HG02623 (cell line): ENCODE measurements around the gene RIT2.

Experiments
- ATAC-seq: cut with Tn5 transposase; IDR thresholded peaks from one replicate; pipeline ENCODE4 v1.9.1; 2021; ENCODE audit warnings: moderate library complexity; ENCODE audit not compliant: unreplicated experiment

RIT2 gene

DNA sequence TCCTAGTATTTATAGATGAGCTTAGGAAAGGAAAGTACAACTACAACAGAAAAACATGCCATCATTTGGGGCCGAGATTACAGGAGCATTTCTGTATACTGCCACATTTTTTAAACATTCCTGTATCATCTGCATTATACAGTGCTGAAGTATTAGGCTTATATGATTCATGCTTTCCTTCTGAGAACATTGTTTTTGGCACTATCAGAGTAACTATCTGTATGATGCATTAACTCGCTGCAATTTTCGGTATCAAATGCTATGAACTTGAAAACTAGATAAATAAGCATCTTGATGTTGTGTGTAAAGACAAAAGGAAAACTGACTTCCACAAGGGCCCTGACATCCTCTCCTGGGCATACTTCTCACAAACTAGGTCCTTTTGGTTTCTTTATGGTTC, 102.0 kb downstream of the RIT2 start:
- no peak for ATAC-seq

DNA sequence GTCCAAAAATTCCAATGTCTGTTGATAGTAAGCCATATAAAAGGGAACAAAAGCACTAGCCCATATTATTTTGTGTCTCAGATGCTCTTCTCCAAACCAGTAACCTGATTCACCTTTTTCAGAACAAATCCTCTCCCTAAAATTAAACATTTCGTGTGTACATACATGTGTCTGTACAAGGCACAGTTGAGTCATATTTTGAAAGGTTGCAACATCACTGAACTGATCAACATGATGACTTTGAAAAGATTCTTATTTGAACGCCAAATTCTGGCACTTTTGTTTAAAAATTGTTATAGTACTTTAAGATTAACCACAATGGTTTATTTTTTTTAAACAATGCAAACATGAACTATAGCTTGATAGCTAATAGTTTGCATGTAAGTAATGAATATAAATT, 102.5 kb downstream of the RIT2 start:
- no peak for ATAC-seq

DNA sequence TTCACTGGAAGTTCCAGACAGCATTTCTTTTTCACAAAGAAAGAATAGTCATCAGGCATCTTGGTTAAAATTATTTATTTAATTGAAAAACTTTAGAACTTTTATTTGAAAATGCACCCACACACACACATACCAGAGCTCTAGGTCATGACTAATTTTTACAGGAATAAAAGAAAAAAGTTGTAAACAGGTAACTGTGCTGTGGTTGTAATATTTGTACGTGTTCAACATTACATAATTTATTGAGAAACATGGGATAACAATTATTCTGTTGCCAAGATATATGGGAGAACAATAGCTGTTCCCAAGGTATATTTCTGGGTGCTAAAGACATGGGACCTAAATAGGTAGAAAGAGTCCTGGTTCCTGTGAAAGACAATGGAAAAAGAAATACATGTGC, 104.9 kb downstream of the RIT2 start:
- ATAC-seq, result no peak

DNA sequence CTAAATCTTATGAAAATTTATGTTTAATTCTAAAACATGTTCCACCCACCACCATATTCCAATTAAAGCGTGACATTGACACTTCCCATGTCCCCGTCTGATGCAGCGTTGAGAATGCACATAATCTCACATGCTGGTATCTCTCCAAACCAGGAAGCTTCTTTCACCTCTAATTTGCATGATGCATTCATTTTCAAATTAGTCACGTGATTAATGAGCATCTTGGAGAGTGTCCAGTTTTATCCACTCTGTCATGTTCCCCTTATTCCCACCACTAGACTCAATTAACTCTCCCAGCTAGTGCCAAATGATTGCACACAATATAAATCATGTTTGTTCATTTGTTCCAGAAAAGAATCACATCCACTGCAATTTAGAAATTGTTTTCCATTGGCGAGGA, 105.8 kb downstream of the RIT2 start:
- no peak for ATAC-seq

DNA sequence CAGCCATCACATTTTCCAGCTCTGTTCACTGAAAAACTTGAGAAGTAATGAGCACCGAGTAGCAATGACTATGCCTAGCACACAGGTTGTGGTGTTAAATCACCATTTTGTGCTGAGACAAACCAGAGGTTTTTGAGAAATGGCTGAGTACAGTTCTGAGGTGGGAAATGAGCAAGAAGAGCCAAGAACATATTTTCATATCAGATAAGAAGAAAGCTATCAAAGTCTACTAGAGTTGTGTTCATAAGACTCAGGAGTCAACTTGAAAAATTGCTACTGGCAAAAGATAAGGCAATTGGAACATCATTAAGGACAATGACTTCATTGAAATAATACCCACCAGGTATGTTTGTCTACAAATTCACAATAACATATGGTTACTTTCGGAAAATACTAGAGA, 108.1 kb downstream of the RIT2 start:
- ATAC-seq, result no peak

DNA sequence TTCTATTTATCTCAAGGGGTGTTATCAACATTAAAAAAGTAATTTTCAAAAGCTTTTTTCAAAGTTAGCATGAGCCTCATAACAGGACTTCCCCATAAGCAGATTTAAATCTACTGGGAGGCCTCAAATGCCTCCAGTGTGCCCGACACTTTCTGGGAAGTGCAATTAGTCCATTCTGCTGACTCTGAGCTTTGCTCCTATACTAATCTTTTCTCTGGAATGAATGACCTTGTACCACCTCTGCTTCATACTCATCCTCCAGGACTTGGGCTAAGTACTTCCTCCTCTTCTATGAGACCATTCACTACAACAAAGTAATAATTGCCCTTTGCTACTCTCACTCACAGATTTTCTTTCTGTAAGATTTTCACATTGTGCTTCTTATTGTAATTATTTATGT, 111.1 kb downstream of the RIT2 start:
- no peak for ATAC-seq

DNA sequence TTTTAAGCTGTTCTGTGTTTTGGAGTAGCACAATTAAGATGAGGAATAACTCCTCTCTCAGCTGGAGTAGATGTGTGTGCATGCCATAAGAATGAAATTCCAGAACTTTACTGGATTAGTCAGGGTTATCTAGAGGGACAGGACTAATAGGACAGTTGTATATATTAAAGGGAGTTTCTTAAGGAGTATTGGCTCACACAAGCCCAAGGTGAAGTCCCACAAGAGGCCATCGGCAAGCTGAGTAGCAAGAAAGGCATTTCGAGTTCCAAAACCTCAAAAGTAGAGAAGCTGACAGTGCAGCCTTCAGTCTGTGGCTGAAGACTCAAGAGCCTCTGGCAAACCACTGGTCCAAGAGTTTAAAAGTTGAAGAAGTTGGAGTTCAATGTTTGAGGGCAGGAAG, 113.7 kb downstream of the RIT2 start:
- ATAC-seq, result no peak

DNA sequence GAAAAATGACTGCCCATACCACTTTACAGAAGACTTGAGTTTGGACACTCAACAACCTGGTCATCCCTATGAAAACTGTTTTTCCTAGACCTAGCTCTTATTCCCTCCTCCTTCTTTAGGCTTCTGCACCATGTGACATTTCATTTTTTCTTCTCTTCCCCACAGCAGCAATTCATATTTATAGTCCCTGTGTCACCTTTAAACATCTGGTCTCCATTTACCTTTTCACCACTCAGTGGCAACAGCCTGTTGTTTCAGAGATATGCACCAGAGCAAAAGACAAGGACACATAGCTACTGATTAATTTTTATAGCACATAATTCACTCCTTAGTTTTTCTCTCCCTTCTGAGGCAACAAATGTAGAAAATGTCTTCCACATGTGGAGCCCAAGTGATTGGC, 118.7 kb downstream of the RIT2 start:
- ATAC-seq, result no peak

DNA sequence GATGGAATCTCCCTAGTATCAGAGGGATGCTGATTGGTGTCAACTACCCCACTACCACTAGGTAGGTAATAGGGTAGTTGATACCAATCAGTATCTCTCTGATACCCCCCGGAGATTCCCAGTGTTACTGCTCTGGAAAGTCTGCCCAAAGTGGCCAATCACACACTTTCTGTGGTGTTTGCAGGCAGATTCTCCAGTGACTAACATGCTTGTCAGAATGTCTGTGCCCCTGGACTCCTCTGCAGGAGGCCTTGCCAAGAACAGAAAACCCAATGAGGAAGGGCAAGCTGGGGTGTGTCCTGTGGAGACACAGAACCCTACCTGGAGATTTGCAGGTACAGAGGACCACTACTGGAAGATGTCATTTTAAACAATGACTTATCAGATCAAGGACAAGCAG, 135.1 kb downstream of the RIT2 start:
- no peak for ATAC-seq

DNA sequence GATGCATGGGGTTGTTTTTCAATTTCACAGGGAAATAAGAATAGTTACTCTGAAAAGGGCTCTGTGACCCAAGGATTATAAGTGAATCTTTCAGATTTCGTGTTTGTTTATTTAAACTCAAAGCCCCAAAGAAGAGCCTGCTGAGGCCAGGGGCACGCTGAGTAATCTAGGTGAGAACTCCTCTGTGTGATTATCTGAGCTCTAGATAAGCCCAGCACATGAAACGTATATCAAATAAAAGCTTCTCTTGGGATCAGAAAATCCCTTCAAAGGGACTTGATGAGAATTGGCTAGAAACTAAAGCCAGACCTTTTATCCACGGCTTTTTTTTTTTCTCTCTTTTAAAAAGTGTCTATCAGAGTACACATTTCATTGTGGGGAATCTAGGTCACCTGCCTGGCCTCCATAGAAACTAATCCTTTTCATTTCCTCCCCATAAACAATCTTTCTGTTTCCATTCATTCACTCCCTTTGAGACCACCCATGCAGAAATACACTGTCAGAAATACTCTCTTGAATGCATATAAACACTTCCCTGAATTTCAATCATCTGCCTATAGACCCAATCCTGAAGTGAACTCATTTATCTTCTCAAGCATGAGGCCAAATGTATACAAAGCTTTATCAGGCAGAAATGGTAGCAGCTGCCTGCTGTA, 137.4 kb downstream of the RIT2 start:
- ATAC-seq, result no peak

DNA sequence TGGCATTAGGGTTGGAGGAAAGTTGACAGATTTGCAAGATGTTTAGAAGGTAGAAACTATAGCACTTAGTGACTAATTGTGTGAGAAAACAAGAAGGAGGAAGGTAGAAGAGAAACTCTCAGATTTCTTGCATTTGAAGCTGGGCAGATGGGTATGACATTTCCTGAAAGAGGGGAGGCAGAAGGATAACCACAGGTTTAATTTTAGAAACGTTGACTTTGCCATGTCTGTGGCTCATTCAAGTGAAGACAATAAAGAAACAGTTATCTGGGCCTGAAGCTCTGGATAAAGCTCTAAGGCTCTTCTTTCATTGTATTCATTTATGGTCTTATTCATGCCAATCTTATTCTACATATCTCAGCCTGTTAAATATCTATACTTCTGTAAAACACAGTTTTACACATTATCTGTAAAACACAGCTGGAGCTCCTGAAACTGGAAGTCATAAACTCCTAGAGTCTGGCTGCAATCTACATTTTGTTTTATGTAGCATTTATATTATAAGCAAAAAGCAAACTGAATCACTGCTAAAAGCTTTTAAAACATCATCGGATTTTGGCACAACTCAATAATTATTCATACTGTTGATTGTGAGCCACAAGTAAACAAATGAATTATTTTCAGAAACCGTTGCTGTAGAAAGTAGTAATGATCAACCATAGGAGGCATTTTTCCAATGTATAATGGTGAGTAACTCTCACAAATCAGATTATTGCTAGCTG, 138.5 kb downstream of the RIT2 start:
- ATAC-seq, result no peak

DNA sequence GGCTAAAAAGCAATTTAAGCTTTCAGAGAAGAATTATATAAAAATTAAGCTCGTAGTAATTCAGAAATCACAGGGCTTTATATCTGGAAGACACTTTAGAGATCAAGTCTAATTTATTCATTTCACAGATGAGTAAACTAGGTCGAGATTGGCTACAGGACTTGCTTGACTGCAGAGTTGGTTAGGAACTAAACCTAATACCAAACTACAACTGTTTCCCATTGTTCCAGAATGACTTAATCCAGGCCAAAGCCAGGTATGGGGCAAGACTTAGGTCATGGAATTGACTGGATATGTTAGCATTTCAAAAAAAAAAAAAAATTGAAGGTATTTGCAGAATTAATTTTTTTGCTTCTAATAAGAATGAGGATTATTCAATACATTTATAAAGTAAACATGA, 146.1 kb downstream of the RIT2 start:
- ATAC-seq, result no peak

DNA sequence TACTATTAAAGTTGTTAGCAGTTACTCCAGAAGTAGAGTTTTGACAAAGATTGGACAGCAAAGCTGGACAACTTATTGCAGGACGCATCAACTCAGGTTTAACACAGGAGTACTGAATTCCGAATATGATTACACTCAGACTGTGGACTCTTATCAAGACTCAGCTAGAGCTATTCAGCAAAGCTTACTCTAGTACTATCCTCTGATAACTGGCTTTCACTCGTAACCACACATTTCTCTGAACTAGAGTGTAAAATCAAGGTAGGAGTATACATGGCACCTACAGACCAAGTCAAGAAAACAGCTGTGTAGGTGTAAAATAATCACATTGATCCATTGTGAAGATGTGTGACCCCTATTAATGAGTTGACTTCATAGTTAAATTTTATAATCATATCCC, 154.2 kb downstream of the RIT2 start:
- no peak for ATAC-seq

DNA sequence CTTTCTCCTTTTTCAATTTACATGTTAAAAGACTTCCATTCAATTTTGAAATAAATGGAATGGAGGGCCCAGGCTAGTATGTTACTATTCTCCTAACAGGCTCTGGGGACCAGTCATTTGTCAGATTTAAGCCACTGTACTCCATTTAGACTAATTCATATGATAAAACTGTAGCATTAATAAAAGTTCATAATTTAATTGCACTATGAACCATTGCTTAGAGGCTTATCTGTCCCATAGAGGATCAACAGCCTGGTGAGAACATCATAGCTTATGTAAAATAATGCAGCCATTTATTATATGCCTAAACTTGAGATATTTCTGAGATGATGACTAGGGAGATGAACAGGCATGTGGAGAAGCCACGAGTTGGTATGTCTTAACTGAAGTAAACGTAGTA, 156.0 kb downstream of the RIT2 start:
- ATAC-seq, result no peak

DNA sequence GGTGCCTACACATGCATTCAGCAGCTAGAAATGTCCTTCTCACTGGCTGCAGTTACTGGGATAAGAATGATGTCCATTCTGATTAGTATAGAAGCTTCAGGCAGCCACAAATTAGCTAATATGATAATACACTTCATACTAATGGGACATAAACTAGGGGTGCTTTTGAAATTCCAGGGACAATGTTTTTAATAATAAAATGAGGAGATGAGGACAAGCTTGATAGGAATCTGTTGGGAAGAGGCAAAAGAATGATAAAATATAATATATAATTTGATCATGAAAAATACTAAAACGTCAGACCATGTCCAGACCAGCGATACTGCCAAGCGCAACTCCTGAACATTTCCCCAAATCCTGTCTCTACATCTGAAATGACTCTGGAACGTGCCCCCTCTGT, 157.1 kb downstream of the RIT2 start:
- no peak for ATAC-seq

DNA sequence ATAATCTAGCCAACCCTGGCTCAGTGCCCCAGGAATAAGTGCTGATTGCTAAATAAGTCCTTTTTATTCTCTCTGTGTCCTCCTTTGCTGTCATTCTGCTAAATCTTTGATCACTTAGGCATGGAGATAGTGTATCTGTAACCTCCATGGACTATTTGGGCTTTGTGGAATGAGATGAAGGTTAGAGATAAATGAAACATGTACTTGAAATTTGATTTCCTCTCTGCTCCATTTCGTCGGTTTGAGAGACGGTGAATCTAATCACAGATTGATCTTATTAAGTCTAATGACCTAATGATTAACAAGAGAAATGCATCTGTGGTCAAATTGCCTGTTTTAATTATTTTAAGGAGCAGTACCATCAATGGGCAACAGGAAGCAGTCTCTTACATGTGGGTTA, 159.2 kb downstream of the RIT2 start:
- no peak for ATAC-seq

DNA sequence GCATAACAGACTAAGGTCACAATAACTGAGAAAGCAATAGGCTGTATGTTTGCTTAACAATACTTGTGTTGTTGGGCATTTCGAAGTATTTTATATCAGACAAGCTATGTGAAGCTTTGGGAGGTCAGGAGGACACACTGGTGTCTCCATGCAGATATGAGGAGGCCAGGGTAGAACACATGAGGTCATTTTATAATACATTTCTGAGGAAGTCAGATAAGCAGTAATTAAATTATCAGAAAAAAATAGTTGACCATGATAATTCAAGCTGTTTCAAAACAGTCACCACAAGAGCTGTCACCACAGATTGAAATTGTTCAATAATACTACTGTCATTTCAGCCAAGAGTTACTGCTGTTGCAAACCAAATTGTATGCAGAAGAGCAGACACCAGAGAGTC, 160.6 kb downstream of the RIT2 start:
- no peak for ATAC-seq

DNA sequence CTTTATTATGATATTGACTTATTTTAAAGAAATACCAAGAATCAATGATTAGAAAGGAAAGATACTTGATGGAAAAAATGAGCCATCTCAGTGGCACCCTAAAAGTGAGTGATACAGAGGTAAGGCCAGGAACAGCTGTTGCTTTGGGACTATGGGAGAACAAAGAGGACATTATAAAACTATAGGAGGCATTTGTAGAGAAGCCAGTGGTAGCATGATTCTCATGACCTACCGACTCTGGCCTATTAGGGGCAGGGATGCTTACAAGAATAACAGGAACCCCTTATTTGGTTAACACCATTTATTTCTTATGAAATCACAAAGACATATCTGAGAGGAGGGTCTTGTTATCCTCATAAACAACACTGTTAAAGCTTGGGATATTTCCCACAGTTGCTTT, 162.2 kb downstream of the RIT2 start:
- ATAC-seq, result no peak

DNA sequence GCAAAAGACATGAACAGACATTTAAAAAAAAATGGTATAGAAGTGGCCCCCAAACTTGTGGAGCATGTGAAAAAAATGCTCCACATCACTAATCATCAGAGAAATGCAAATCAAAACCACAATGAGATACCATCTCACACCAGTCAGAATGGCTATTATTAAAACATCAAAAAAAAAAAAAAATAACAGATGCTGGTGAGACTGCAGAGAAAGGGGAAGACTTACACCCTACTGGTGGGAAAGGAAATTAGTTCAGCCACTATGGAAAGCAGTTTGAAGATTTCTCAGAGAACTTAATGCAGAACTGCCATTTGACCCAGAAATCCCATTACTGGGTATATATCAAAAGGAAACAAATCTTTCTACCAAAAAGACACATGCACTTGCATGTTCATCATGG, 164.8 kb downstream of the RIT2 start:
- no peak for ATAC-seq

DNA sequence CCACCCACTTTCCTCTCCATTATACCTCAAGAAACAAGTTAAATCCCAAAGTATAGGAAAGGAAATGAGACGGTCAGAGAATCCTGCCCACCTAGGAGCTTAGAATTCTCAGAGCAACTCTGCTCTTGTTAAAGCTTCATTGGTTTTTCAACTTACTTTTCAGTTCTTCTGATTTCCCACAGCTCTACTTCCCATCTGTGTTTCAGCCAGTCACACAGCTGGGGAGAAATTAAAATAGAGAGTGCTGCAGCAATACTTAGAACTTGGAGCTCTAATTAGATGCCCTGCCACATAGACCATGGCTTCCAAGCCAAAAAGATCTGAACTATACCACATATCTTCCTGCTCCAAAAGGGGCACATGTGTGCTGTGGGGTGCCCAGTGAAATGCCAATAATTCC, 166.7 kb downstream of the RIT2 start:
- no peak for ATAC-seq

DNA sequence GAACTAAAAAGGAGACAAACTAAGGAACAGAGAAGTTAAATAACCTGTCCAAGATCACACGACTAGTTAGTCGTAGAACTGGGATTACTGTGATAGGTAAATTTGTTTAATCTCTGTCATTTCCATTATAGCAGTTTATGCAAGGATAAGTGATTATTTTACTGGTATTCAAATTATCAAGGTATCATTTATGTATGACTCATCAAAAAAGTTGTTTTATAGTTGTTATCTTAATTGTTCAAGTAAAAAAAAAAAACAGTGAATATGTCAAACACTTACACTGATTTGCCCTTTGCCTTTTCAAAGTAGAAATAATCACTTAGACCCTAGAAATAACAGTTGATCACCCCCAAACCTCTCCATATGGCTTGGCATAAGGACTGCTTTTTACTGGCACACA, 173.6 kb downstream of the RIT2 start:
- no peak for ATAC-seq

DNA sequence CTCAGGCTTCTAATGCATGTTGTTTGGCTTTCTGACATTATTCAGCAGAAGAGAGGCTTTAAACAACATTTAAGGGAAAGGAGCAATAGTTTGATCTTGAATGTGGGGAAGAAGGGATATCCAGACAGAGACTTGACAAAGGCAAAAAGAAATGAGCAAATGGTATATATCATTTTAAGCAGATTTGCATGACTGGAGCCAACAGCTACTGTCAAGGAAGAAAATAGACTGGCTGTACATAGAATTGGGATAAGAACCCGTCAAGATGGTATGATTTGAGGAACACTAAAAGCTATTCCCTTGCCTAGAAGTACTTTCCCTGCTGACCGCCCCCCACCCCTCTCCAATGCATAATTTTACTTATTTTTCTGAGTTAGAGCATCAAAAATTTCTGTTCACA, 174.5 kb downstream of the RIT2 start:
- ATAC-seq, result no peak

DNA sequence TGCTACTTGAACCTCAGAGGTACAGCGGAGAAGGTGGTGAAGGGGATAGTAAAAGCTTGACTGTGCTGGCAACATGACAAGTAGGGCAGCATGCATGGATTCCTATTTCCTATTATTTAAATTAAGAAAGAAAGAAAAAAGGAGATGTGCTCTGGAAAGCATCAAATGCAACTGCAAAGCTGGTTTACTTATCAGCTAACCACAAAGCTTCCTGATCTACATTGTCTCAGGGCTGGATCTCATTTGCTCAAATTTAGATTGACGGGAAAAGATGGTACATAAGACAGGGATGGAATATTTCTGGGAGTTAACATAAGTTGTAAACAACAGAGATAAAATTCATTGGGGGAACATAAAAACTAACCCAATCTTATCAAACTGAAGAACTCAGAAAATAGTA, 178.0 kb downstream of the RIT2 start:
- no peak for ATAC-seq
